Thyroid gland (tissue), 4 donors: Measurements from ENCODE around the gene RORC.

Experiments used
- POLR2A ChIP-seq, 2 donors: fragments of 450-650 bp; IDR thresholded peaks; one replicate each; pipeline ENCODE4 v1.6.1; 2017; ENCODE audit warnings: antibody characterized with exemption in 2 of 2, mild to moderate bottlenecking in 2 of 2, moderate library complexity in 1 of 2
- TF ChIP-seq, protein P1 (sequence below), 6 experiments: fragments of 200-600 bp in 3 of 6; fragments of 450-650 bp in 3 of 6; sonication (generic) in 3 of 6; IDR thresholded peaks; one replicate each; pipeline ENCODE4 v1.5.1; 2016 to 2019; ENCODE audit warnings: antibody characterized with exemption in 6 of 6, mild to moderate bottlenecking in 2 of 6, inconsistent platforms in 1 of 6, moderate library complexity in 1 of 6

DNA sequence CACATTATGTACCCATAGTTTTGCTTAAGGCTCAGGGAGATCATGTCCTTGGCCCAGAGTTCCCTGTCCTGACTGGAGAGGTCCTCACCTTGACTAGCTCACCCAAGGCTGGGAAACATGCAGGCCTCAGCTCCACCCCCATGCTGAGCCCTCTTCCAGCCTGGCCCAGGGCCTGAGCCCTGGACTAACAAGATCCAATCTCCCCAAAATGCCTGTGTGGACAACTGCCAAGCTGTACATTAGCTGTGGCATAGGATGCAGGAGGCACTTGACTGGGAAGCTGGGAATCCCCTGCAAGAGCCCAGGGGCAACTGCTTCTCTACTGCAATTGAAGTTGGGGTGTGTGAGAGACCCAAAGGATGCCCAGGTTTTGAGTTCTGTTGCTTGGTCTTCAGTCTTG is 28.4 kb downstream of the RORC start:
- TF ChIP-seq, protein P1, sequence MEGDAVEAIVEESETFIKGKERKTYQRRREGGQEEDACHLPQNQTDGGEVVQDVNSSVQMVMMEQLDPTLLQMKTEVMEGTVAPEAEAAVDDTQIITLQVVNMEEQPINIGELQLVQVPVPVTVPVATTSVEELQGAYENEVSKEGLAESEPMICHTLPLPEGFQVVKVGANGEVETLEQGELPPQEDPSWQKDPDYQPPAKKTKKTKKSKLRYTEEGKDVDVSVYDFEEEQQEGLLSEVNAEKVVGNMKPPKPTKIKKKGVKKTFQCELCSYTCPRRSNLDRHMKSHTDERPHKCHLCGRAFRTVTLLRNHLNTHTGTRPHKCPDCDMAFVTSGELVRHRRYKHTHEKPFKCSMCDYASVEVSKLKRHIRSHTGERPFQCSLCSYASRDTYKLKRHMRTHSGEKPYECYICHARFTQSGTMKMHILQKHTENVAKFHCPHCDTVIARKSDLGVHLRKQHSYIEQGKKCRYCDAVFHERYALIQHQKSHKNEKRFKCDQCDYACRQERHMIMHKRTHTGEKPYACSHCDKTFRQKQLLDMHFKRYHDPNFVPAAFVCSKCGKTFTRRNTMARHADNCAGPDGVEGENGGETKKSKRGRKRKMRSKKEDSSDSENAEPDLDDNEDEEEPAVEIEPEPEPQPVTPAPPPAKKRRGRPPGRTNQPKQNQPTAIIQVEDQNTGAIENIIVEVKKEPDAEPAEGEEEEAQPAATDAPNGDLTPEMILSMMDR (IDR thresholded peaks at IDR 0.05) = no peak
- no peak for TF ChIP-seq POLR2A (IDR thresholded peaks at IDR 0.05)
